NCI-H460 (cell line): ENCODE results near the gene IL32. TPM values are rescaled to one million over a fixed set of nuclear protein-coding genes. Genes with fewer than 3 reads are reported as not detected.

Experiments
- DNase-seq: peaks from one replicate; pipeline ENCODE4 v3.0.0-alpha.2; 2016; ENCODE audit warnings: low read depth; ENCODE audit errors: extremely low read depth
- total RNA-seq: library from RNA; depleted of rRNA; stranded (reverse); fragments of >200 nt; shearing (Covaris generic); gene quantifications from 2 replicates; pipeline ENCODE4 v1.2.3, GENCODE V29; 2014

The IL32 gene
- total RNA-seq, 1 experiment from 2014 or later = 0.47 TPM

GRCh38 chr16:3087243-3088235 is 22.1 kb downstream of the IL32 start:
- no peak for DNase-seq

GRCh38 chr16:3088450-3088849 is 23.0 kb downstream of the IL32 start:
- no peak for DNase-seq

- no peak for DNase-seq
These were observed 23.7 kb downstream of the IL32 start for GRCh38 chr16:3088925-3089716.

GRCh38 chr16:3089717-3090592 is 24.5 kb downstream of the IL32 start:
- no peak for DNase-seq

GRCh38 chr16:3091551-3091950 is 26.1 kb downstream of the IL32 start:
- DNase-seq = no peak

- no peak for DNase-seq
These were observed 27.1 kb downstream of the IL32 start for GRCh38 chr16:3092501-3092941.

GRCh38 chr16:3094289-3095027 is 29.0 kb downstream of the IL32 start:
- DNase-seq = peak; percentile 65

GRCh38 chr16:3095869-3096268 is 30.4 kb downstream of the IL32 start:
- DNase-seq = peak; percentile 24

GRCh38 chr16:3096362-3096761 is 30.9 kb downstream of the IL32 start:
- DNase-seq = no peak

- DNase-seq = no peak
These were observed 31.8 kb downstream of the IL32 start for GRCh38 chr16:3097266-3097665.

GRCh38 chr16:3098459-3099394 is 33.3 kb downstream of the IL32 start, which contains the start of gene ZSCAN10:
Gene ZSCAN10 (minus strand): TSS chr16:3099294. CDS start chr16:3092937, 6,357 bp downstream.
- no peak for DNase-seq

- no peak for DNase-seq
These were observed 33.9 kb downstream of the IL32 start for GRCh38 chr16:3099395-3099731.

- peak; percentile 90 for DNase-seq
These were observed 34.5 kb downstream of the IL32 start for GRCh38 chr16:3099732-3100499.

GRCh38 chr16:3101018-3101840 is 35.8 kb downstream of the IL32 start:
- DNase-seq = peak; percentile 41

- no peak for DNase-seq
These were observed 36.5 kb downstream of the IL32 start for GRCh38 chr16:3101841-3102470.

GRCh38 chr16:3106205-3106928 is 40.9 kb downstream of the IL32 start:
- peak; percentile 92 for DNase-seq
